Body of pancreas (tissue), 4 donors: Measurements from ENCODE around the gene MRPL28.

Experiments used
- CTCF ChIP-seq, 7 experiments: fragments of 450-650 bp in 4 of 7; fragments of 200-600 bp in 3 of 7; sonication (generic) in 3 of 7; IDR thresholded peaks; one replicate each; pipeline ENCODE4 v1.5.1; 2016 to 2019; ENCODE audit warnings: antibody characterized with exemption in 7 of 7
- POLR2A ChIP-seq, 3 donors: fragments of 450-650 bp; IDR thresholded peaks; one replicate each; pipeline ENCODE4 v1.6.1; 2016; ENCODE audit warnings: antibody characterized with exemption in 3 of 3, mild to moderate bottlenecking in 2 of 3

- no peak for TF ChIP-seq POLR2A (IDR thresholded peaks at IDR 0.05)
- no peak for TF ChIP-seq CTCF (IDR thresholded peaks at IDR 0.05)
Measured at GRCh38 chr16:378821-379182, 8.5 kb upstream of the MRPL28 start.
